Neuronal stem cell (in vitro differentiated cells): Measurements from ENCODE around the gene URM1.

ENCODE experiments used
- DNase-seq: peaks from one replicate; pipeline ENCODE4 v3.0.0-alpha.2; 2013; ENCODE audit warnings: low spot score
- H2AFZ ChIP-seq: one replicate; pipeline ENCODE4 v1.6.1; 2013; ENCODE audit warnings: mild to moderate bottlenecking, low read length, inconsistent platforms
- H2AK5ac ChIP-seq: 2 replicates; pipeline ENCODE4 v1.6.1; 2013; ENCODE audit warnings: low read depth, mild to moderate bottlenecking, inconsistent platforms, low read length, moderate library complexity, mixed read lengths
- H2BK120ac ChIP-seq: 2 replicates; pipeline ENCODE4 v1.6.1; 2013; ENCODE audit warnings: low read depth, mild to moderate bottlenecking, inconsistent platforms, low read length, moderate library complexity, mixed read lengths
- H2BK12ac ChIP-seq: one replicate; pipeline ENCODE4 v1.6.1; 2013; ENCODE audit warnings: low read length, inconsistent platforms
- H2BK15ac ChIP-seq: 2 replicates; pipeline ENCODE4 v1.6.1; 2013; ENCODE audit warnings: mild to moderate bottlenecking, low read length, inconsistent platforms, mixed read lengths
- H2BK5ac ChIP-seq: one replicate; pipeline ENCODE4 v1.6.1; 2013; ENCODE audit warnings: inconsistent platforms, mild to moderate bottlenecking, low read length, moderate library complexity
- H3K14ac ChIP-seq: one replicate; pipeline ENCODE4 v1.6.1; 2013; ENCODE audit warnings: low read length, inconsistent platforms
- H3K18ac ChIP-seq: 2 replicates; pipeline ENCODE4 v1.6.1; 2013; ENCODE audit warnings: low read length, inconsistent platforms
- H3K23ac ChIP-seq: 2 replicates; pipeline ENCODE4 v1.6.1; 2013; ENCODE audit warnings: low read depth, mild to moderate bottlenecking, mixed read lengths, low read length, inconsistent platforms; ENCODE audit not compliant: poor library complexity
- H3K27ac ChIP-seq: replicated peaks from 3 replicates; pipeline ENCODE4 v1.5.1; 2013; ENCODE audit warnings: low read length, inconsistent platforms
- H3K27me3 ChIP-seq, 3 experiments: 2 replicates each; pipeline ENCODE4 v1.6.1; 2013; ENCODE audit warnings: low read length in 3 of 3, mild to moderate bottlenecking in 2 of 3, inconsistent platforms in 1 of 3, low read depth in 1 of 3, mixed read lengths in 1 of 3, moderate library complexity in 1 of 3; ENCODE audit not compliant: control insufficient read depth in 3 of 3, insufficient read depth in 3 of 3
- H3K36me3 ChIP-seq, 2 donors: replicated peaks in 1 of 2; 2 replicates each; pipeline ENCODE4 v1.6.1; 2013; ENCODE audit warnings: low read length in 2 of 2; ENCODE audit not compliant: control insufficient read depth in 2 of 2, insufficient read depth in 2 of 2
- H3K4ac ChIP-seq: 2 replicates; pipeline ENCODE4 v1.6.1; 2013; ENCODE audit warnings: inconsistent platforms, mild to moderate bottlenecking, low read length, moderate library complexity
- H3K4me1 ChIP-seq, 2 donors: 1 replicate in 1 of 2; 2 replicates in 1 of 2; pipeline ENCODE4 v1.6.1; 2013; ENCODE audit warnings: low read length in 2 of 2, low read depth in 1 of 2; ENCODE audit not compliant: control insufficient read depth in 2 of 2, insufficient read depth in 1 of 2
- H3K4me2 ChIP-seq: one replicate; pipeline ENCODE4 v1.6.1; 2013; ENCODE audit warnings: mild to moderate bottlenecking, low read length, inconsistent platforms; ENCODE audit not compliant: insufficient read depth, poor library complexity, severe bottlenecking
- H3K4me3 ChIP-seq, 2 donors: 2 replicates each; pipeline ENCODE4 v1.5.1; 2013; ENCODE audit warnings: low read length in 2 of 2, mild to moderate bottlenecking in 2 of 2, inconsistent platforms in 1 of 2, moderate library complexity in 1 of 2
- H3K79me1 ChIP-seq: one replicate; pipeline ENCODE4 v1.6.1; 2013; ENCODE audit warnings: low read depth, mild to moderate bottlenecking, inconsistent platforms, low read length, moderate library complexity
- H3K9ac ChIP-seq: one replicate; pipeline ENCODE4 v1.6.1; 2013; ENCODE audit warnings: mild to moderate bottlenecking, low read depth, low read length, inconsistent platforms; ENCODE audit not compliant: poor library complexity
- H3K9me3 ChIP-seq, 2 donors: replicated peaks in 1 of 2; 2 replicates each; pipeline versions ENCODE3 to v1.6.1; 2013; ENCODE audit warnings: low read length in 2 of 2, mild to moderate bottlenecking in 2 of 2, inconsistent platforms in 1 of 2, low read depth in 1 of 2, mixed read lengths in 1 of 2, moderate library complexity in 1 of 2; ENCODE audit not compliant: control insufficient read depth in 2 of 2, insufficient read depth in 1 of 2
- H4K8ac ChIP-seq: one replicate; pipeline ENCODE4 v1.6.1; 2013; ENCODE audit warnings: low read depth, mild to moderate bottlenecking, inconsistent platforms, low read length, moderate library complexity
- H4K91ac ChIP-seq: one replicate; pipeline ENCODE4 v1.6.1; 2013; ENCODE audit warnings: low read length, low read depth, mild to moderate bottlenecking, inconsistent platforms; ENCODE audit not compliant: poor library complexity
- WGBS, 2 donors: extraction: QIAGEN DNeasy Blood & Tissue Kit; methylation state at CpG; one replicate each; pipeline ENCODE4 v1.1.7; 2013; ENCODE audit warnings: missing lambda C conversion rate in 2 of 2, mixed read lengths in 1 of 2; ENCODE audit not compliant: insufficient read length in 2 of 2, insufficient replicate concordance in 1 of 2; ENCODE audit errors: extremely low coverage in 2 of 2; 5-methylcytosine and 5-hydroxymethylcytosine counted together

The URM1 gene

DNA sequence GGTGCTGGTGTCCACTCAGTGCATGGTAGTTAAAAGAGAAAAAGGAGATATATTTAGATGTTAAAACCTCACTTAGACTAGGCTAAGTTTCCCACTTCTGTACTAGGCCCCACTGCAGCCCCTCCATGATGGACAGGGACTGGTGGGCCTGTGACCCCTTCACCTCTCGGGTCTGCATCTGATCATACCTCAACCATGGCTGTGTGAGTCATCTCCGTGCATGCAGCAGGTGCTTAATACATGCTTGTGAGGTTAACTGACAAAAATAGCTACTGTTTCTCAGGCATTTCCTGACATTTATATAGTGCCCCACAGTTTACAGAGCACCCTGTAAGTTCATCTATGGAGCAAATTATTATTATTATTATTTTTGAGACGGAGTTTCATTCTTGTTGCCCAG, 8.4 kb upstream of the URM1 start:
- no CpG with 5 or more reads among the region's 3 CpGs for WGBS, 2 donors
- H4K91ac ChIP-seq = no peak overlapping the region
- no peak overlapping the region for H4K8ac ChIP-seq
- H3K23ac ChIP-seq = no peak overlapping the region
- H3K18ac ChIP-seq = no peak overlapping the region
- peaks cover 0 to 70% (median 15%) of the 10 kb centered on the region in 3 experiments for H3K27me3 ChIP-seq
- no peak overlapping the region for H2BK5ac ChIP-seq
- no peak overlapping the region for H2BK120ac ChIP-seq
- H3K79me1 ChIP-seq = no peaks in the 10 kb centered on the region
- H3K4ac ChIP-seq = no peak overlapping the region
- no peak for DNase-seq
- H2BK15ac ChIP-seq = no peak overlapping the region
- H3K4me3 ChIP-seq = no peak overlapping the region
- no peak overlapping the region for H2BK12ac ChIP-seq
- H3K36me3 ChIP-seq = peaks cover 0 to 9% of the 10 kb centered on the region in 2 donors
- H3K9ac ChIP-seq = no peak overlapping the region
- peak overlapping the region; percentile 19 for H2AFZ ChIP-seq
- no peak overlapping the region for H3K14ac ChIP-seq
- no peak overlapping the region for H3K27ac ChIP-seq
- H3K4me1 ChIP-seq = peaks cover 11 to 32% of the 10 kb centered on the region in 2 donors
- H3K9me3 ChIP-seq = peaks cover 0 to 3% of the 10 kb centered on the region in 2 donors
- no peak overlapping the region for H3K4me2 ChIP-seq
- no peak overlapping the region for H2AK5ac ChIP-seq

DNA sequence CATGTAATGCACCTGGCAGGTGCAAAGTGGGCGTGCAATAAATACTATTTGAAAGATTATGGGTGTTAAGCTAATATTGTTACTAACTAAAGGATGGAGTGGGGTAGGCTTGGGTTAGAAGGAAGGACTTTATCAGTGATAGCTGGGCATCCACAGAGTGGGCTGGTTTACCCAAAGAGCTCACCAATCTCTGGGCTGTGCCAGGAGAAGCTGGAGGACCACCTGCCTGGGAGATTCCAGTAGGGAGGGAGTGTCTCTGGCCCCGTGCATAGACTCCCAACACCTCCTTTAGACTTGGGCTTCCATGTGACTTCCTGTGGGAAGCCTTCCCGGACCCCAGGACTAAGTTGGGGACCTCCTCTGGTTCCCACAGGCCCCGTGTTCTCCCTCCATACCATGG, 5.6 kb upstream of the URM1 start:
- H3K27ac ChIP-seq = no peak overlapping the region
- H3K4me3 ChIP-seq = peak overlapping the region in 1 of 2 donors; percentile 6

DNA sequence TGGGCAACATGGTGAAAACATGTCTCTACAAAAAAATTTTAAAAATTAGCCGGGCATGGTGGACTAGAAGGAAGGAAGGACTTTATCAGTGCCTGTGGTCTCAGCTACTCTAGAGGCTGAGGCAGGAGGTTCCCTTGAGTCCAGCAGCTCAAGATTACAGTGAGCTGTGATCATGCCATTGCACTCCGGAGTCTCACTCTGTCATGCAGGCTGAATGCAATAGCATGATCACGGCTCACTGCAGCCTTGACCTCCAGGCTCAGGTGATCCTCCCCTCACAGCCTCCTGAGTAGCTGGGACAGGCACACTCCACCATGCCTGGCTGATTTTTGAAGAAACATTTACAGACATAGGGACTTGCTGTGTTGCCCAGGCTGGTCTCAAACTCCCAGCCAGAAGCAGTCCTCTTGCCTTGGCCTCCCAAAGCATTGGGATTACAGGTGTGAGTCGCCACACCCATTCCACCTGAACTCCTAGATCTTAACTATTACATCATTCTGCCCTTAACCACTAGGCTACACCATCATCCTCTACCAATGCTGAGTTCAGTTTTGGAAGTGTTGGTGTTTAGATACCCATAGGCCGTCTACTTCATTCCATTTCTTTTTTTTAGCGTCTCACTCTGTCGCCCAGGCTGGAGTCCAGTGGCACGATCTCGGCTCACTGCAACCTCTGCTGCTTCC, 2.0 kb upstream of the URM1 start:
- no CpG with 5 or more reads among the region's 9 CpGs for WGBS, 2 donors
- Histone ChIP-seq H3K4me3 (no peak overlapping the region), H3K9ac (no peak overlapping the region), H3K9me3 (peaks cover 0 to 3% of the 10 kb centered on the region in 2 donors), H2BK15ac (no peak overlapping the region), H2BK5ac (no peak overlapping the region), H3K4me1 (peaks cover 11 to 28% of the 10 kb centered on the region in 2 donors), H3K18ac (no peak overlapping the region), H3K27ac (no peak overlapping the region), H3K23ac (peak overlapping the region; percentile 62), H2BK12ac (no peak overlapping the region), H3K79me1 (peaks cover 4% of the 10 kb centered on the region), H3K4me2 (no peak overlapping the region), H3K27me3 (peaks cover 0 to 41% (median 4%) of the 10 kb centered on the region in 3 experiments), H3K36me3 (peaks cover 0 to 13% of the 10 kb centered on the region in 2 donors), H2AK5ac (peak overlapping the region; percentile 60), H4K8ac (no peak overlapping the region), H2BK120ac (no peak overlapping the region), H4K91ac (no peak overlapping the region), H3K14ac (peak overlapping the region; percentile 78), H2AFZ (no peak overlapping the region), H3K4ac (no peak overlapping the region)
- DNase-seq = no peak

More for the DNA sequence above, 5.6 kb upstream of the URM1 start:
- no peak overlapping the region for H3K9ac ChIP-seq
- H3K9me3 ChIP-seq = peaks cover 0 to 3% of the 10 kb centered on the region in 2 donors
- no peak overlapping the region for H2AK5ac ChIP-seq
- no peak overlapping the region for H2BK5ac ChIP-seq
- H4K91ac ChIP-seq = no peak overlapping the region
- no peak overlapping the region for H3K4me2 ChIP-seq
- no peak overlapping the region for H3K4ac ChIP-seq
- no peak overlapping the region for H2BK15ac ChIP-seq
- WGBS, 2 donors = no CpG with 5 or more reads among the region's 4 CpGs
- H3K79me1 ChIP-seq = no peaks in the 10 kb centered on the region
- H3K14ac ChIP-seq = no peak overlapping the region
- no peak overlapping the region for H3K18ac ChIP-seq
- peaks cover 11 to 35% of the 10 kb centered on the region in 2 donors for H3K4me1 ChIP-seq
- peaks cover 0 to 3% of the 10 kb centered on the region in 2 donors for H3K36me3 ChIP-seq
- H2BK12ac ChIP-seq = no peak overlapping the region
- no peak overlapping the region for H4K8ac ChIP-seq
- peaks cover 0 to 74% (median 13%) of the 10 kb centered on the region in 3 experiments for H3K27me3 ChIP-seq
- DNase-seq = no peak
- H2BK120ac ChIP-seq = no peak overlapping the region
- H2AFZ ChIP-seq = no peak overlapping the region
- H3K23ac ChIP-seq = no peak overlapping the region

DNA sequence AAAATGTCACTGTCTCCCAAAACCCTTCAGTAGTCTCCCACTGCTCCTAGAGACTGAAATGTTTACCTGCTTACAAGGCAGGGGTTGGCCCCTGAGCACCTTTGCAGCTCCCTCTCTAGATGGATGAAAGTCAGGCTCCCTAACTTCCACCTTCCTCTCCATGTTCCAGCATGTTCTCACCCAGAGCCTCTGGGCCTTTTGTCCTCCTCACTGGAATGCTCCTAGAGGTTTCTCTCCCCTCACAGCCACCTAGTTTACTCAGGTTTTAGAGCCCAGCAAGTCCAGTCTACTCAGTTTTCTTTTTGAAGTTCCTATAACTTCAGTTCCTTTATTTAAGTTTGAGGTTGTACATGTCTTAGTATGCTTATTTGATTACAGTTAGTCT, 815 bp upstream of the URM1 start:
- peaks cover 0 to 40% (median 4%) of the 10 kb centered on the region in 3 experiments for H3K27me3 ChIP-seq
- H3K27ac ChIP-seq = no peak overlapping the region
- H2AFZ ChIP-seq = no peak overlapping the region
- H3K36me3 ChIP-seq = peaks cover 2 to 23% of the 10 kb centered on the region in 2 donors
- H2BK15ac ChIP-seq = no peak overlapping the region
- no peak overlapping the region for H3K9ac ChIP-seq
- H3K23ac ChIP-seq = no peak overlapping the region
- H2BK5ac ChIP-seq = no peak overlapping the region
- H3K14ac ChIP-seq = no peak overlapping the region
- H3K4me3 ChIP-seq = peak overlapping the region; percentile 87 to 95
- H3K9me3 ChIP-seq = peaks cover 0 to 3% of the 10 kb centered on the region in 2 donors
- no peak for DNase-seq
- peaks cover 6 to 20% of the 10 kb centered on the region in 2 donors for H3K4me1 ChIP-seq
- H3K4me2 ChIP-seq = peak overlapping the region; percentile 74
- no peak overlapping the region for H2BK12ac ChIP-seq
- H3K79me1 ChIP-seq = peaks cover 4% of the 10 kb centered on the region
- no peak overlapping the region for H4K8ac ChIP-seq
- H3K4ac ChIP-seq = no peak overlapping the region
- H2AK5ac ChIP-seq = no peak overlapping the region
- H4K91ac ChIP-seq = no peak overlapping the region
- no peak overlapping the region for H3K18ac ChIP-seq
- no peak overlapping the region for H2BK120ac ChIP-seq
